ENCODE measurements around the gene RPL19.

Gene RPL19

DNA sequence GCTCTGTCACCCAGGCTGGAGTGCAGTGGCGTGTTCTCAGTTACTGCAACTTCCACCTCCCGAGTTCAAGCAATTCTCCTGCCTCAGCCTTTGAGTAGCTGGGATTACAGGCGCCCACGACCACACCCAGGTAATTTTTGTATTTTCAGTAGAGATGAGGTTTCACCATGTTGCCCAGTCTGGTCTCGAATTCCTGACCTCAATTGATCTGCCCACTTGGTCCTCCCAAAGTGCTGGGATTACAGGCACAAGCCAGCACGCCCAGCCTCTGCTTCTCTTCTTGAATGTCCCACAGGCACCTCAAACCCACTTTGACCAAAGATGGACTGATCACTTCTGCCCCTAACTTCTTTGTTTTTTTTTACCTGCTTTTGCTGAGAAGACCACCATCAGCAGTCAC is 29.5 kb upstream of the RPL19 start:
- H3K27me3 ChIP-seq (ENCODE audit: control insufficient read depth in 5 of 5, insufficient read depth in 4 of 5, low read length in 5 of 5) = peaks cover 0 to 6% (median 0%) of the 10 kb centered on the region in 5 donors
- no peak overlapping the region for H3K4me3 ChIP-seq (ENCODE audit: low read depth in 1 of 5, low read length in 5 of 5)
- no peak overlapping the region for H3K27ac ChIP-seq (ENCODE audit: low read depth, low read length)
- H3K9me3 ChIP-seq (ENCODE audit: control insufficient read depth in 5 of 5, low read length in 5 of 5) = no peaks in the 10 kb centered on the region
- no peak overlapping the region for H3K9ac ChIP-seq (ENCODE audit: low read length in 5 of 5)
- H3K36me3 ChIP-seq (ENCODE audit: control insufficient read depth in 5 of 5, insufficient read depth in 5 of 5, low read length in 5 of 5) = no peaks in the 10 kb centered on the region
- H3K4me1 ChIP-seq (ENCODE audit: control insufficient read depth in 5 of 5, insufficient read depth in 5 of 5, low read length in 5 of 5) = peaks cover 0 to 31% (median 16%) of the 10 kb centered on the region in 5 donors

DNA sequence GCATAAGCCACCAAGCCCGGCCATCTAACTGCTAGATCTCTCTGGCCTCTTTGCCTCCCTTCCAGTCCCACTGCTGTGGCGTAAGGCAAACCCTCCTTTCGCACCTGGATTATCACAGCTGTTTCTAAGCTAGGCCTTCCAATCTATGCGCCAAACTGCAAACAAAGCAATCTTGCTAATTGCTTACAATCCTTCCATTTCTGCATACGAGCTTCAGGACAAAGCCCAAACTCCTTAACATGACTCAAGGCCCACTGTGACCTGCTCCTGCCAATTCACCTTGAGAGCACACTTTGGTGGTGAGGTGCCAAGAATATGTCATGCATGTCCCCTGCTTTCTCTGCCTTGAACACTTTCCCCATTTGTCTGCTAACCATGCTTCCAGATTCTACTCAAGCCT is 28.1 kb upstream of the RPL19 start:
- Histone ChIP-seq H3K9me3 (ENCODE audit: control insufficient read depth in 5 of 5, low read length in 5 of 5) (no peaks in the 10 kb centered on the region), H3K27ac (ENCODE audit: low read depth, low read length) (no peak overlapping the region), H3K4me1 (ENCODE audit: control insufficient read depth in 5 of 5, insufficient read depth in 5 of 5, low read length in 5 of 5) (peaks cover 0 to 19% (median 12%) of the 10 kb centered on the region in 5 donors), H3K27me3 (ENCODE audit: control insufficient read depth in 5 of 5, insufficient read depth in 4 of 5, low read length in 5 of 5) (peaks cover 0 to 6% (median 0%) of the 10 kb centered on the region in 5 donors), H3K4me3 (ENCODE audit: low read depth in 1 of 5, low read length in 5 of 5) (no peak overlapping the region), H3K9ac (ENCODE audit: low read length in 5 of 5) (no peak overlapping the region), H3K36me3 (ENCODE audit: control insufficient read depth in 5 of 5, insufficient read depth in 5 of 5, low read length in 5 of 5) (peaks cover 0 to 10% (median 7%) of the 10 kb centered on the region in 5 donors)

DNA sequence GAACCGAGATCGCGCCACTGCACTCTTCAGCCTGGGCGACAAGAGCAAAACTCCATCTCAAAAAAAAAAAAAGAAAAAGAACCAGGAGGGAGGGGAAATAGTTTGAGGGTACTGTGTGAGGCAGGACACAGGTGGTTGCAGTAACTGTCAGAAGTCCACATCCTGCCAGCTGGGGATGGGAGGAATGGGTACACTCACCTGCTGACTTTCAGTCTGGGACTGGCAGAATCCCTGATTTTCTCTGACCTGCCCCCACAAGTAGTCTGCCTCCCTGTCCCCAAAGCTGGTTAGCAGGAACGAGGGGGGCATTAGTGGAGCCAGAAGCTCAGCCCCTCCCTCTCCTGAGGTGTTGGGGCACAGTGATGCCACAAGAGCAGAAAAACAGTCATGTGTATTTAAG is 27.0 kb upstream of the RPL19 start:
- H3K27me3 ChIP-seq (ENCODE audit: control insufficient read depth in 5 of 5, insufficient read depth in 4 of 5, low read length in 5 of 5) = peaks cover 0 to 6% (median 0%) of the 10 kb centered on the region in 5 donors
- H3K36me3 ChIP-seq (ENCODE audit: control insufficient read depth in 5 of 5, insufficient read depth in 5 of 5, low read length in 5 of 5) = peaks cover 0 to 20% (median 17%) of the 10 kb centered on the region in 5 donors
- H3K9ac ChIP-seq (ENCODE audit: low read length in 5 of 5) = no peak overlapping the region
- H3K9me3 ChIP-seq (ENCODE audit: control insufficient read depth in 5 of 5, low read length in 5 of 5) = no peaks in the 10 kb centered on the region
- no peak overlapping the region for H3K27ac ChIP-seq (ENCODE audit: low read depth, low read length)
- H3K4me3 ChIP-seq (ENCODE audit: low read depth in 1 of 5, low read length in 5 of 5) = no peak overlapping the region
- H3K4me1 ChIP-seq (ENCODE audit: control insufficient read depth in 5 of 5, insufficient read depth in 5 of 5, low read length in 5 of 5) = peaks cover 0 to 12% (median 7%) of the 10 kb centered on the region in 5 donors

DNA sequence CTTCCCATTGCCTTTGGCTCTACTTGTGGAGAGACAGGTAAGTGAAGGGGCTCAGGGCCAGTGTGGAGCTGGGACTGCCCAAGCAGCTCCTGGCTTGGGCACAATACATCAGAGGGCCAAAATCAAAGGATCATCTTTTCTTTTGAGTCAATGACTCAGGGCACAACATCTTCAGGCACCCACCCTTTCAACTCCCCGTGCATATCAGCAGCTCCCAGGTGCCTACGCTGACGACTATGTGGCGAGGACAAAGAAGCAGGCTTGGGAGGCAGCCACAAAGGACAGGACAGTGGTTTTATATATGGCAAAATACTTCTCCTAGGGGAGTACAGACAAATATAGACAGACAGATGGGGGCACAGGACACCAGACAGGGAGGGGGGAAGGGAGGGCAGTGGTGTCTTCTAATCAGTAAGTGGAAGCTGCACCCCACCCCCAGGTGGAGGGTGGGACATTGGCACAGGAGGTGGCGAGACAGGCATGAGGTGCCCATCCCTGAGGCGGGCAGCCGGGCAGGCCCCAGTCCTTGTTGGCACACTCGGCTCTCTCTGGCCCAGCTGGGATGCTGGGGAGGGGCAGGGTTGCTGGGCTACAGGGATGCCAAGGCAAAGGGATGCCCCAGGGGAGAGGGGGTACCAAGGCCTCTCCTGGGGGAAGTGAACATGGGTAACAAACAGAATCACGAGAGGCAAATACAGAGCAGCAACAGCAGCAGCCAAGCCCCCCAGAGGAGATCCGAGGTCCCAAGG is 26.4 kb upstream of the RPL19 start:
- Histone ChIP-seq H3K36me3 (ENCODE audit: control insufficient read depth in 5 of 5, insufficient read depth in 5 of 5, low read length in 5 of 5) (peaks cover 0 to 20% (median 17%) of the 10 kb centered on the region in 5 donors), H3K9ac (ENCODE audit: low read length in 5 of 5) (no peak overlapping the region), H3K4me3 (ENCODE audit: low read depth in 1 of 5, low read length in 5 of 5) (no peak overlapping the region), H3K27ac (ENCODE audit: low read depth, low read length) (no peak overlapping the region), H3K27me3 (ENCODE audit: control insufficient read depth in 5 of 5, insufficient read depth in 4 of 5, low read length in 5 of 5) (peaks cover 0 to 6% (median 0%) of the 10 kb centered on the region in 5 donors), H3K4me1 (ENCODE audit: control insufficient read depth in 5 of 5, insufficient read depth in 5 of 5, low read length in 5 of 5) (peaks cover 0 to 12% (median 7%) of the 10 kb centered on the region in 5 donors), H3K9me3 (ENCODE audit: control insufficient read depth in 5 of 5, low read length in 5 of 5) (no peaks in the 10 kb centered on the region)

DNA sequence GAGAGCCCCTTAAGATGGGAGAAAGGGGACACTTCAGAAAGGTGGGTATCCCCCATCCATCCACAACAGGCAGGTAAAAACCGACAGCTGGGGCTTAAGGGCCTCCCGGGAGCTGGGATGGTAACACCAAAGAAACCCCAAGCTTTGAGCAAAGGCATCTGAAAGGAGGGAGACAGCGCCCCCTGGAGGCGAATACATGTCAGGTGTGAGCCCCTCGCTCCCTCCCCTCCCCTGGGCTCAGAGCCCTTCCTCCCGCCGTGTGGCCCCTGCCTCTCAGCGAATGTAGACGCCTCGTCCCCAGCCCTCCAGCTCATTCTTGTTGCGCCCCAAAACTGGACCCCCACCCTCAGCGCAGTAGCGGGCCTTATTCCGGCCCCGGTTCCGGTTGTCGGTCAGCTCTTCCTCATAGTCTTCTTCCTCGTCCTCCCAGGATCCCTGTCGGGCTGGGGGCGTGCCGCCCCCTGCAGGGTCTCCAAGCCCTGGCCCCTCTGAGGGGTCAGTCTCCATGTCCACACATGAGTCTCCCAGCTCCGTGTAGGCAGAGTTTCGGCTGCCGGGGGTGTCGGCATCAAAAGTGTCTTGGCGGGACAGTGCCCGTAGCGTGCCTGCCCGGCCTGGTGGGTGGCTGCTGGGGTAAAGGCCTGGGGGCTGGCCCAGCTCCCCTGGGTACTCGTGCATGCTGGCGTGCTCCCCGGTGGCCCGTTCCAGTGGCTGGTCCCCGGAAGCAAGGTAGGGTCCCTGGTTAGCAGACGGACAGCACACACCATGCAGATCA is 25.0 kb upstream of the RPL19 start:
- H3K9me3 ChIP-seq (ENCODE audit: control insufficient read depth in 5 of 5, low read length in 5 of 5) = no peaks in the 10 kb centered on the region
- peaks cover 0 to 6% (median 0%) of the 10 kb centered on the region in 5 donors for H3K27me3 ChIP-seq (ENCODE audit: control insufficient read depth in 5 of 5, insufficient read depth in 4 of 5, low read length in 5 of 5)
- H3K4me1 ChIP-seq (ENCODE audit: control insufficient read depth in 5 of 5, insufficient read depth in 5 of 5, low read length in 5 of 5) = peaks cover 0 to 12% (median 7%) of the 10 kb centered on the region in 5 donors
- peak overlapping the region in 1 of 5 donors; percentile 11 for H3K4me3 ChIP-seq (ENCODE audit: low read depth in 1 of 5, low read length in 5 of 5)
- H3K27ac ChIP-seq (ENCODE audit: low read depth, low read length) = no peak overlapping the region
- H3K9ac ChIP-seq (ENCODE audit: low read length in 5 of 5) = no peak overlapping the region
- peaks cover 0 to 20% (median 17%) of the 10 kb centered on the region in 5 donors for H3K36me3 ChIP-seq (ENCODE audit: control insufficient read depth in 5 of 5, insufficient read depth in 5 of 5, low read length in 5 of 5)

DNA sequence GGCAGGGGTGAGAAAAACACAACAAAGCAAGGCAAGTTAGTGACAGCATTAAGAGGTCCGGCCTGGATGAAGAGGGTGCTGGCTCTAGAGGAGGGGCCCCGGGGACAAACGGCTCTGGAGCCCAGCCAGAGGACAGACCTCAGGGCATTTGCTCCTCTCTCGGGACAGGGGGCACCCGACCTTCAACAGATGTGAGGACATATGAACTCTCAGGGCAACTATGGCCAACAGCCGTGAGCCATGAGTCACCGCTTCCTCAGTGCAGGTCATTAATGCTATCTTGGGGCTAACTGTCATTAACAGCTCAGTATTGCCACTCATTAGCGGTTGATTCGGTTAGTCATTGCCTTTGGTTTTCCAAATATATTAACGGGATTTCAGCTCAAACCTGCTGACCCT is 24.4 kb upstream of the RPL19 start:
- Histone ChIP-seq H3K9ac (ENCODE audit: low read length in 5 of 5) (no peak overlapping the region), H3K4me3 (ENCODE audit: low read depth in 1 of 5, low read length in 5 of 5) (no peak overlapping the region), H3K9me3 (ENCODE audit: control insufficient read depth in 5 of 5, low read length in 5 of 5) (no peaks in the 10 kb centered on the region), H3K4me1 (ENCODE audit: control insufficient read depth in 5 of 5, insufficient read depth in 5 of 5, low read length in 5 of 5) (peaks cover 0 to 12% (median 7%) of the 10 kb centered on the region in 5 donors), H3K27me3 (ENCODE audit: control insufficient read depth in 5 of 5, insufficient read depth in 4 of 5, low read length in 5 of 5) (peaks cover 0 to 6% (median 0%) of the 10 kb centered on the region in 5 donors), H3K36me3 (ENCODE audit: control insufficient read depth in 5 of 5, insufficient read depth in 5 of 5, low read length in 5 of 5) (peaks cover 0 to 20% (median 17%) of the 10 kb centered on the region in 5 donors), H3K27ac (ENCODE audit: low read depth, low read length) (no peak overlapping the region)

DNA sequence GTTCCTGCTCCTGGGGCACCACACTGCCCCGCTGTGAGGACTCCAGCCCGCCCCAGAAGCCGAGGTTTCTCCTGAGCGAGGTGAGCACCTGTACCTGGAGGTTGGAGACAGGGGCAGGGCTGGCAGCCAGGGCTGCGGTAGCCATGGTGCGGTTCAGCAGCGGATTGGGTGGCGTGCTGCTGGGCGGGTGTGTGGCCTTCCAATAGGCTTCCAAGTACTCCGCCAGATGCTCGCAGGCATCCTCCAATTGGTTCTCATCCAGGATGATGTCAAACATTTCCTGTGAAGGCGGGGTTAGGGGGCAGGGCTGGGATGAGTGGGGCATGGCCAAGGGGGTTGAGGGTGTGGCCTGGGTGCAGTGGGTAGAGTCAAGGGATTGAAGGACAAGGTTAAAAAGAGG is 22.8 kb upstream of the RPL19 start:
- peaks cover 0 to 12% (median 7%) of the 10 kb centered on the region in 5 donors for H3K4me1 ChIP-seq (ENCODE audit: control insufficient read depth in 5 of 5, insufficient read depth in 5 of 5, low read length in 5 of 5)
- peaks cover 0 to 22% (median 17%) of the 10 kb centered on the region in 5 donors for H3K36me3 ChIP-seq (ENCODE audit: control insufficient read depth in 5 of 5, insufficient read depth in 5 of 5, low read length in 5 of 5)
- H3K4me3 ChIP-seq (ENCODE audit: low read depth in 1 of 5, low read length in 5 of 5) = no peak overlapping the region
- H3K9me3 ChIP-seq (ENCODE audit: control insufficient read depth in 5 of 5, low read length in 5 of 5) = no peaks in the 10 kb centered on the region
- H3K27me3 ChIP-seq (ENCODE audit: control insufficient read depth in 5 of 5, insufficient read depth in 4 of 5, low read length in 5 of 5) = peaks cover 0 to 6% (median 0%) of the 10 kb centered on the region in 5 donors
- H3K27ac ChIP-seq (ENCODE audit: low read depth, low read length) = no peak overlapping the region
- H3K9ac ChIP-seq (ENCODE audit: low read length in 5 of 5) = no peak overlapping the region

DNA sequence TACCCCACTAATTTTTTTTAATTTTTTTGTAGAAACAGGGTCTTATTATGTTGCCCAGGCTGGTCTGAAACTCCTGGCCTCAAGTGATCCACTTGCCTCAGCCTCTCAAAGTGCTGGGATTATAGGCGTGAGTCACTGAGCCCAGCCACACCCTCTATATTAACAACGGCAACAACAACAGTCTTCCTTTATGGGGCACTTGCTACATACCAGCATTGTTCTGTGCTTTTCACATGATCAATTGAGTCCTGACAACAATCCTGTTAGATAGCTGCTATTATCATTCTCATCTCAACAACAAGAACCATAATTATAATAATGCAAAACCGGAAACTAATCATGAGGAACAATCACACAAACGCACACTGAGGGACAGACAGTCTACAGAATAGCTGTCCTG is 21.5 kb upstream of the RPL19 start:
- Histone ChIP-seq H3K9ac (ENCODE audit: low read length in 5 of 5) (no peak overlapping the region), H3K27me3 (ENCODE audit: control insufficient read depth in 5 of 5, insufficient read depth in 4 of 5, low read length in 5 of 5) (peaks cover 0 to under 1% (median 0%) of the 10 kb centered on the region in 5 donors), H3K36me3 (ENCODE audit: control insufficient read depth in 5 of 5, insufficient read depth in 5 of 5, low read length in 5 of 5) (peaks cover 0 to 27% (median 21%) of the 10 kb centered on the region in 5 donors), H3K27ac (ENCODE audit: low read depth, low read length) (no peak overlapping the region), H3K9me3 (ENCODE audit: control insufficient read depth in 5 of 5, low read length in 5 of 5) (no peaks in the 10 kb centered on the region), H3K4me3 (ENCODE audit: low read depth in 1 of 5, low read length in 5 of 5) (no peak overlapping the region), H3K4me1 (ENCODE audit: control insufficient read depth in 5 of 5, insufficient read depth in 5 of 5, low read length in 5 of 5) (peaks cover 0 to 12% (median 7%) of the 10 kb centered on the region in 5 donors)

DNA sequence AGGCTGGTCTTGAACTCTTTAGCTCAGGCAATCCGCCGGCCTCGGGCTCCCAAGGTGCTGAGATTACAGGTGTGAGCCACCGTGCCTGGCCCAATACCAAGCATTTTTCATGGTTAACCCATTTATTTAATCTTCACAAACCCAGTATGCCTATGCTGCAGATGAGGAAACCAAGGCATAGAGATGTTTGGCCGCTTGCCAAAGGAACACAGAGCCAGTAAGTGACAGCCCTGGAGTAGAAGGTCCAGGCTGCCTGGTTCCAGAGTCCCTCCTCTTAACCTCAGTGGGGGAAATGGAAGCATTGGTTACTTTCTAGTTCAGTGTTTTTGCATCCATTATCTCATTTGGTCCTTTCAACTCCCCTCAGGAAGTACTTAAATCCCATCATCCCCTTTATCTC is 18.8 kb upstream of the RPL19 start:
- no peaks in the 10 kb centered on the region for H3K9me3 ChIP-seq (ENCODE audit: control insufficient read depth in 5 of 5, low read length in 5 of 5)
- H3K27me3 ChIP-seq (ENCODE audit: control insufficient read depth in 5 of 5, insufficient read depth in 4 of 5, low read length in 5 of 5) = no peaks in the 10 kb centered on the region
- no peak overlapping the region for H3K9ac ChIP-seq (ENCODE audit: low read length in 5 of 5)
- no peaks in the 10 kb centered on the region for H3K4me1 ChIP-seq (ENCODE audit: control insufficient read depth in 5 of 5, insufficient read depth in 5 of 5, low read length in 5 of 5)
- no peak overlapping the region for H3K27ac ChIP-seq (ENCODE audit: low read depth, low read length)
- H3K36me3 ChIP-seq (ENCODE audit: control insufficient read depth in 5 of 5, insufficient read depth in 5 of 5, low read length in 5 of 5) = peaks cover 0 to 45% (median 37%) of the 10 kb centered on the region in 5 donors
- H3K4me3 ChIP-seq (ENCODE audit: low read depth in 1 of 5, low read length in 5 of 5) = no peak overlapping the region

DNA sequence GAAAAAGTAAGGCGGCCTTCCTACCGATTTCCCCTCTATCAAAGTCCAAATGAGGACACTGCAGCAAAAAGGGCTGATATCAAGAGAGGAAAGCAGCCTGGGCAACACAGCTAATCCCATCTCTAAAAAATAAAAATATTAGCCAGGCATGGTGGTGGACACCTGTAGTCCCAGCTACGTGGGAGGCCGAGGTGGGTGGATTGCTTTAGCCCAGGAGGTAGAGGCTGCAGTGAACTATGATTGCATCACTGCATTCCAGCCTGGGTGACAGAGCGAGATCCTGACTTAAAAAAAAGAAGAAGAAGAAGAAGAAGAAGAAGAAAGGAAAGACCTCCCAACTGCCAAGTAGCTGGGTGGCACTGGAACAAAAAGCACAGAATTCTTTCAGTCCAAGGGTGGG is 17.0 kb upstream of the RPL19 start:
- H3K27ac ChIP-seq (ENCODE audit: low read depth, low read length) = no peak overlapping the region
- no peaks in the 10 kb centered on the region for H3K4me1 ChIP-seq (ENCODE audit: control insufficient read depth in 5 of 5, insufficient read depth in 5 of 5, low read length in 5 of 5)
- no peaks in the 10 kb centered on the region for H3K27me3 ChIP-seq (ENCODE audit: control insufficient read depth in 5 of 5, insufficient read depth in 4 of 5, low read length in 5 of 5)
- no peak overlapping the region for H3K9ac ChIP-seq (ENCODE audit: low read length in 5 of 5)
- peaks cover 0 to 45% (median 32%) of the 10 kb centered on the region in 5 donors for H3K36me3 ChIP-seq (ENCODE audit: control insufficient read depth in 5 of 5, insufficient read depth in 5 of 5, low read length in 5 of 5)
- no peak overlapping the region for H3K4me3 ChIP-seq (ENCODE audit: low read depth in 1 of 5, low read length in 5 of 5)
- no peaks in the 10 kb centered on the region for H3K9me3 ChIP-seq (ENCODE audit: control insufficient read depth in 5 of 5, low read length in 5 of 5)

Data from subcutaneous abdominal adipose tissue (tissue), 5 donors.